Esophagus squamous epithelium (tissue), 5 donors: ENCODE results near the gene MRAP2. TPM values are rescaled to one million over a fixed set of nuclear protein-coding genes. Genes with fewer than 3 reads are reported as not detected.
"Not testable (repeated sequence)": the region's sequence is repeated elsewhere in the genome, so short reads cannot be mapped to it uniquely, and the experiment has no call there.

Experiments used
- DNase-seq: peaks from one replicate; lab custom pipeline; 2025; lab: John Stamatoyannopoulos, UW
- H3K27ac ChIP-seq, 4 donors: fragments of 200-600 bp; sonication (generic); one replicate each; pipeline ENCODE4 v1.5.1; 2016 to 2019; ENCODE audit warnings: mild to moderate bottlenecking in 1 of 4
- H3K27me3 ChIP-seq, 4 donors: fragments of 200-600 bp; sonication (generic); 1 replicate in 3 of 4; 2 replicates in 1 of 4; pipeline versions ENCODE4 v1.5.1 to v1.6.0; 2017 to 2021; ENCODE audit warnings: antibody characterized with exemption in 1 of 4
- H3K36me3 ChIP-seq, 3 donors: fragments of 200-600 bp; sonication (generic); one replicate each; pipeline ENCODE4 v1.5.1; 2016 to 2019
- H3K4me1 ChIP-seq, 3 donors: fragments of 200-600 bp; sonication (generic); one replicate each; pipeline ENCODE4 v1.5.1; 2017 to 2019
- H3K4me3 ChIP-seq, 4 donors: fragments of 200-600 bp; sonication (generic); 1 replicate in 3 of 4; 2 replicates in 1 of 4; pipeline ENCODE4 v1.5.1; 2016 to 2019; ENCODE audit warnings: mild to moderate bottlenecking in 2 of 4, moderate library complexity in 1 of 4
- H3K9me3 ChIP-seq, 3 donors: fragments of 200-600 bp; sonication (generic); one replicate each; pipeline ENCODE4 v1.5.1; 2016 to 2019
- POLR2A ChIP-seq, 4 donors: fragments of 450-650 bp; IDR thresholded peaks; one replicate each; pipeline ENCODE4 v1.6.1; 2017; ENCODE audit warnings: antibody characterized with exemption in 4 of 4, mild to moderate bottlenecking in 4 of 4, moderate library complexity in 3 of 4
- WGBS, 2 donors: methylation state at CpG; one replicate each; pipeline ENCODE4 v1.1.5; 2018; 5-methylcytosine and 5-hydroxymethylcytosine counted together
- intact Hi-C: fragments of 100-400 bp; cut with DNase I; formaldehyde crosslinking; loops from one replicate; pipeline ENCODE4 v1.15.0; 2022
- total RNA-seq, 4 donors: library from RNA; depleted of rRNA; stranded (reverse); fragments of >200 nt; gene quantifications; one replicate each; pipeline ENCODE4 v1.1.0, GENCODE V29; 2016
- TF ChIP-seq, protein P1 (sequence below), 6 experiments: fragments of 450-650 bp in 4 of 6; fragments of 200-600 bp in 2 of 6; sonication (generic) in 2 of 6; IDR thresholded peaks; one replicate each; pipeline ENCODE4 v1.5.1; 2016 to 2019; ENCODE audit warnings: antibody characterized with exemption in 6 of 6, mild to moderate bottlenecking in 4 of 6, moderate library complexity in 4 of 6
- donor health status: DM: yes; HTN: yes; CAD: no.

Gene MRAP2
- total RNA-seq, 4 donors from 2014 or later = 0.70 to 5.4 (median 1.4) TPM

DNA sequence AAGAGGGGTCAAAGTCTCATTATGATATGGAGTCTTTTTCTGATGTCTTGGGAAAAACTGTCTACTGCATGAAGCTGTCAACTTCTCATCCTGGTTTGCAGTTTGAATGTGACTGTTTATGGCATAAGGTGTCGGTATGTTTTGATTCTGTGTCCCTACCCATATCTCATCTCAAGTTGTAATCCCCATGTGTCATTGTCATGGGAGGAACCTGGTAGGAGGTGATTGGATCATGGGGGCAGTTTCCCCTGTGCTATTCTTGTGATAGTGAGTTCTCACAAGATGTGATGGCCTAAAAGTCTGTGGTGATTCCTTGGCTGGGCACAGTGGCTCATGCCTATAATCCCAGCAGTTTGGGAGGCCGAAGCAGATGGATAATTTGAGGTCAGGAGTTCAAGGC is 47.6 kb downstream of the MRAP2 start:
- no peak overlapping the region for H3K27ac ChIP-seq
- H3K9me3 ChIP-seq = no peaks in the 10 kb centered on the region
- DNase-seq = no peak
- TF ChIP-seq POLR2A (IDR thresholded peaks at IDR 0.05) = no peak
- TF ChIP-seq, protein P1, sequence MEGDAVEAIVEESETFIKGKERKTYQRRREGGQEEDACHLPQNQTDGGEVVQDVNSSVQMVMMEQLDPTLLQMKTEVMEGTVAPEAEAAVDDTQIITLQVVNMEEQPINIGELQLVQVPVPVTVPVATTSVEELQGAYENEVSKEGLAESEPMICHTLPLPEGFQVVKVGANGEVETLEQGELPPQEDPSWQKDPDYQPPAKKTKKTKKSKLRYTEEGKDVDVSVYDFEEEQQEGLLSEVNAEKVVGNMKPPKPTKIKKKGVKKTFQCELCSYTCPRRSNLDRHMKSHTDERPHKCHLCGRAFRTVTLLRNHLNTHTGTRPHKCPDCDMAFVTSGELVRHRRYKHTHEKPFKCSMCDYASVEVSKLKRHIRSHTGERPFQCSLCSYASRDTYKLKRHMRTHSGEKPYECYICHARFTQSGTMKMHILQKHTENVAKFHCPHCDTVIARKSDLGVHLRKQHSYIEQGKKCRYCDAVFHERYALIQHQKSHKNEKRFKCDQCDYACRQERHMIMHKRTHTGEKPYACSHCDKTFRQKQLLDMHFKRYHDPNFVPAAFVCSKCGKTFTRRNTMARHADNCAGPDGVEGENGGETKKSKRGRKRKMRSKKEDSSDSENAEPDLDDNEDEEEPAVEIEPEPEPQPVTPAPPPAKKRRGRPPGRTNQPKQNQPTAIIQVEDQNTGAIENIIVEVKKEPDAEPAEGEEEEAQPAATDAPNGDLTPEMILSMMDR (IDR thresholded peaks at IDR 0.05) = no peak
- no peak overlapping the region for H3K4me3 ChIP-seq
- intact Hi-C loops = no loop called here
- H3K36me3 ChIP-seq = no peaks in the 10 kb centered on the region
- 79 to 86% methylated on average over 1 to 2 of the region's 2 CpGs for WGBS, 2 donors
- no peaks in the 10 kb centered on the region for H3K27me3 ChIP-seq
- peaks cover 0 to 7% (median 0%) of the 10 kb centered on the region in 3 donors for H3K4me1 ChIP-seq

DNA sequence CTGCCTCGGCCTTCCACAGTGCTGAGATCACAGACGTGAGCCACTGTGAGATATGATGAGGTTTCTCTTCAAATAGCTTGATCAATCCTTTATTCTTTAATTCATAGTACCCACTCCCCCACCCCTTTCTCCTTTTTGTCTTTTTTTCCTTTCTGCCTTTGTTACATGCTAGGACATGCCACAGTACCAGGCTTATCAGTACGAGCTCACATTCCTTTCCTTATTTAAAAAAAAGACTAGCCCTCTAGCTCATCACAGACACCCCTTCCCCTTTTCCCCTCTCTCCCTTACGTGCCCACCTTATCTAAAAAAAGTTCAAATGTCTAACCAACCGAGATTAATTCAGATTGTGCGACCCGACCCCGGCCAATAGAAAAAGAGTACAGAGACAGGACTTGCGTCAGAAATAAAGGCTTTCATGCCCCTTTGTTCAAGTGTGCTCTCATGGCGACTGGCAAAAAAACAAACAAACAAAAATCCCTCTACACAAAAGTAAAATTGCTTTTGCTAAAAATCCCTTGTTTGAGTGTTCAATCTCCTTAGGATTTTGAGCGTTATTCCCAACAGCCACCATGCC is 49.2 kb downstream of the MRAP2 start:
- H3K9me3 ChIP-seq = no peaks in the 10 kb centered on the region
- TF ChIP-seq, protein P1 (IDR thresholded peaks at IDR 0.05) = no peak
- no peak for TF ChIP-seq POLR2A (IDR thresholded peaks at IDR 0.05)
- H3K27ac ChIP-seq = no peak overlapping the region
- 44% methylated on average over 11 of the region's 11 CpGs for WGBS, 2 donors
- H3K4me3 ChIP-seq = no peak overlapping the region
- peaks cover 0 to 7% (median 0%) of the 10 kb centered on the region in 3 donors for H3K4me1 ChIP-seq
- H3K27me3 ChIP-seq = no peaks in the 10 kb centered on the region
- intact Hi-C loops = no loop called here
- H3K36me3 ChIP-seq = no peaks in the 10 kb centered on the region
- DNase-seq = no peak

DNA sequence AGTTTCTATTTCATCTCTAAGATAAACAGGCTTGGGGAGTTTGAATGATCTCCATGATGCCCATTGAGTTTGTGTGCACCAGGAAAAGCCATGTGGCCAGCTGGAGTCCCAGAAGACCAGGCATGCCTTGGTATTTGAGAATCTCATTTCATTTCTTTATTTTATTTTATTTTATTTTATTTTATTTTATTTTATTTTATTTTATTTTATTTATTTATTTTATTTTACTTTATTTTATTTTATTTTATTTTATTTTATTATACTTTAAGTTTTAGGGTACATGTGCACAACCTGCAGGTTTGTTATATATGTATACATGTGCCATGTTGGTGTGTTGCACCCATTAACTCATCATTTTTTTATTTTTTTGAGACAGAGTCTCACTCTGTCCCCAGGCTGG is 51.1 kb downstream of the MRAP2 start:
- H3K4me1 ChIP-seq, H3K36me3 ChIP-seq, H3K9me3 ChIP-seq, intact Hi-C loops, H3K4me3 ChIP-seq, H3K27me3 ChIP-seq, H3K27ac ChIP-seq, DNase-seq: not testable (repeated sequence)

DNA sequence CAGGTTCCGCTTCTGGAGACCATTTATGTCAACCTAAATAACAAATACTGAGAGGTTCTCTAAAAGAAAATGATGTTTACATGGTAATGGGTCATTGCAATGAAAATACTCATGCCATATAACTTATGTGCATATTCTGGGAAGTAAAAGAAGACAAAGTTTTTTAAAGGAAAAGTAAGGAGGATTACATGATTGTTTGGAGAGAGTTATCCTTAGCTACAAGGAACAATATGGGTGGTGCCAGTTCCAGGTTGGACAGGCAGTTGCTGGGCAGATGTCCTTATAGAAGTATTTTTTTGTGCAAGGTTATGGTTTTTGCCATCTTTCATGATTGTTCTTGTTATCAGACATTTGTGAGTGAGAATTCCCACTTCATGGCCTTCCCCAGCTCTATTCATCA is 52.5 kb downstream of the MRAP2 start:
- 71 to 100% methylated on average over 1 of the region's 1 CpG for WGBS, 2 donors
- H3K27me3 ChIP-seq = no peaks in the 10 kb centered on the region
- no peak overlapping the region for H3K27ac ChIP-seq
- H3K4me1 ChIP-seq = peaks cover 0 to 7% (median 0%) of the 10 kb centered on the region in 3 donors
- TF ChIP-seq, protein P1 (IDR thresholded peaks at IDR 0.05) = no peak
- TF ChIP-seq POLR2A (IDR thresholded peaks at IDR 0.05) = no peak
- no peak overlapping the region for H3K4me3 ChIP-seq
- no peak for DNase-seq
- no peaks in the 10 kb centered on the region for H3K9me3 ChIP-seq
- intact Hi-C loops = no loop called here
- H3K36me3 ChIP-seq = no peaks in the 10 kb centered on the region

- Histone ChIP-seq H3K4me1 (peaks cover 0 to 7% (median 0%) of the 10 kb centered on the region in 3 donors), H3K27me3 (no peaks in the 10 kb centered on the region), H3K36me3 (no peaks in the 10 kb centered on the region), H3K9me3 (no peaks in the 10 kb centered on the region), H3K27ac (no peak overlapping the region), H3K4me3 (no peak overlapping the region)
- DNase-seq = no peak
- 70 to 71% methylated on average over 6 of the region's 6 CpGs for WGBS, 2 donors
- TF ChIP-seq POLR2A (IDR thresholded peaks at IDR 0.05) = no peak
- TF ChIP-seq, protein P1 (IDR thresholded peaks at IDR 0.05) = no peak
- intact Hi-C loops = no loop called here
Observed at GRCh38 chr6:84086545-84087429, 53.2 kb downstream of the MRAP2 start.
